Neutrophil (primary cell): ENCODE data around the gene EIF5AL1.

Experiments used
- H3K27ac ChIP-seq: fragments of 200-600 bp; sonication (generic); 2 replicates; pipeline ENCODE4 v1.5.1; 2016; ENCODE audit warnings: mild to moderate bottlenecking, moderate library complexity
- H3K27me3 ChIP-seq: fragments of 200-600 bp; sonication (generic); 2 replicates; pipeline ENCODE4 v1.6.0; 2016; ENCODE audit warnings: mild to moderate bottlenecking
- H3K36me3 ChIP-seq: fragments of 200-600 bp; sonication (generic); 2 replicates; pipeline ENCODE4 v1.5.1; 2017
- H3K4me1 ChIP-seq, 2 experiments: fragments of 200-600 bp in 1 of 2; sonication (generic) in 1 of 2; 1 replicate in 1 of 2; 2 replicates in 1 of 2; pipeline versions ENCODE4 v1.5.1 to v1.6.1; 2013 to 2016; ENCODE audit warnings: low read depth in 1 of 2, low read length in 1 of 2, mild to moderate bottlenecking in 1 of 2, moderate library complexity in 1 of 2; ENCODE audit not compliant: control insufficient read depth in 1 of 2, insufficient read depth in 1 of 2
- H3K4me3 ChIP-seq, 2 experiments: fragments of 200-600 bp in 1 of 2; sonication (generic) in 1 of 2; 1 replicate in 1 of 2; 2 replicates in 1 of 2; pipeline ENCODE4 v1.5.1; 2013 to 2016; ENCODE audit warnings: low read depth in 1 of 2, low read length in 1 of 2, mild to moderate bottlenecking in 1 of 2, moderate library complexity in 1 of 2
- H3K9me3 ChIP-seq: fragments of 200-600 bp; sonication (generic); 2 replicates; pipeline ENCODE4 v1.5.1; 2016
- TF ChIP-seq, protein P1 (sequence below): fragments of 200-600 bp; sonication (generic); IDR thresholded peaks from 2 replicates; pipeline ENCODE4 v1.5.1; 2016; ENCODE audit warnings: antibody characterized with exemption

Gene EIF5AL1

DNA sequence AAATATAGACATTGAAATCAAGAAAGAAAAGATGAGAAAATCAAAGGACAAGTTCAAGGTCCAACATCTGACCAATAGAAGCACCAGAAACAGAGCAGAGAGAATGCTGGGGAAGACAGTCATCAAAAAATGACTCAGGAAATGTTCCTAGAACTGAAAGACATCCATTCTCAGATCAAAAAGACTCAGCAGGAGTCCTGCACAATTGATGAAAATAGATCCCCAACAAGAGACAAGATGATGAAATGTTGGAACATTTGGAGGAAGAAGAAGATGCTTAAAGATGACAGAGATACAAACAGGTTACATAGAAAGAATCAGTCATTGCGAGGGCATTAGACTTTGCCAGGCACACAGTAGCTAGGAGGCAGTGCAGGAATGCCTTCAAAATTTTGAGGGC, 30.0 kb upstream of the EIF5AL1 start:
- peaks cover 35% of the 10 kb centered on the region for H3K27me3 ChIP-seq
- no peaks in the 10 kb centered on the region for H3K36me3 ChIP-seq
- TF ChIP-seq, protein P1, sequence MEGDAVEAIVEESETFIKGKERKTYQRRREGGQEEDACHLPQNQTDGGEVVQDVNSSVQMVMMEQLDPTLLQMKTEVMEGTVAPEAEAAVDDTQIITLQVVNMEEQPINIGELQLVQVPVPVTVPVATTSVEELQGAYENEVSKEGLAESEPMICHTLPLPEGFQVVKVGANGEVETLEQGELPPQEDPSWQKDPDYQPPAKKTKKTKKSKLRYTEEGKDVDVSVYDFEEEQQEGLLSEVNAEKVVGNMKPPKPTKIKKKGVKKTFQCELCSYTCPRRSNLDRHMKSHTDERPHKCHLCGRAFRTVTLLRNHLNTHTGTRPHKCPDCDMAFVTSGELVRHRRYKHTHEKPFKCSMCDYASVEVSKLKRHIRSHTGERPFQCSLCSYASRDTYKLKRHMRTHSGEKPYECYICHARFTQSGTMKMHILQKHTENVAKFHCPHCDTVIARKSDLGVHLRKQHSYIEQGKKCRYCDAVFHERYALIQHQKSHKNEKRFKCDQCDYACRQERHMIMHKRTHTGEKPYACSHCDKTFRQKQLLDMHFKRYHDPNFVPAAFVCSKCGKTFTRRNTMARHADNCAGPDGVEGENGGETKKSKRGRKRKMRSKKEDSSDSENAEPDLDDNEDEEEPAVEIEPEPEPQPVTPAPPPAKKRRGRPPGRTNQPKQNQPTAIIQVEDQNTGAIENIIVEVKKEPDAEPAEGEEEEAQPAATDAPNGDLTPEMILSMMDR: no peak
- no peaks in the 10 kb centered on the region for H3K4me1 ChIP-seq
- no peak overlapping the region for H3K4me3 ChIP-seq
- no peaks in the 10 kb centered on the region for H3K9me3 ChIP-seq
- H3K27ac ChIP-seq: no peak overlapping the region

DNA sequence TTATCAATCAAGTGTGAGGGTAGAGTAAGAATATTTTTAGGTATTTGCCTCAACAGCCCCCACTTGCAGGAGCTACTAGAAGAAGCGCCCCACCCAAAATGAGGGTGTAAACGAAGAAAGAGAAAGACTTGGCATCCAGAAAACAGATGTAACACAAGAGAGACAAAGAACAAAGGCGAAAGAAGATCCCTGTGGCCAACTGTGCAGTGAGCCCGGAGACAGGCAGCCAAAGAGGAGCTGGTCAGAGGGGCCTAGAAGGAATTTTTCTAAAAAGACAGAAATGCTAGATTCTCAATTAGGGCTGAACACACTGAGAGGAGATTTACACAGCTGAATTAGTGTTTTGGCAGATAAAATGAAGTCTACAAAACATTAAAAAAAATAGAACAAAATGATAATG, 29.6 kb upstream of the EIF5AL1 start:
- H3K4me3 ChIP-seq: no peak overlapping the region
- TF ChIP-seq, protein P1: no peak
- peaks cover 35% of the 10 kb centered on the region for H3K27me3 ChIP-seq
- no peaks in the 10 kb centered on the region for H3K4me1 ChIP-seq
- no peaks in the 10 kb centered on the region for H3K9me3 ChIP-seq
- H3K36me3 ChIP-seq: no peaks in the 10 kb centered on the region
- no peak overlapping the region for H3K27ac ChIP-seq

DNA sequence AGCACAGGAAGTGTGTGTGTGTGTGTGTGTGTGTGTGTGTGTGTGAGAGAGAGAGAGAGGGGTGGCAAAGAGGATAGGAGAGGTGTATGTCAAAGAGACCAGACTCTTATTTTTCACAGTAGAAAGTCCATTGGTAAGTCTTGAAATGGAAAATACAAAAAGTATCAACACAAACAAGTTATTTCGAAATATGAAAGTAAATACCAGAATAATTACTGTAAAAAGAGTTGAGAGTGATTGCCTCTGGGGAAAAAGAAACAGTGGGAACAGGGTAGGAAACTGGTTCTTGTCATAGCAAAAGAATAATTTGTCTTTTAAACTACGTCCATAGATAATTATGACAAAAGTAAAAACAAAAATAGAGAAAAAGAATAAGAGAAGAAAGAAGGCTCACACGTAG, 29.0 kb upstream of the EIF5AL1 start:
- H3K27ac ChIP-seq: no peak overlapping the region
- TF ChIP-seq, protein P1: no peak

DNA sequence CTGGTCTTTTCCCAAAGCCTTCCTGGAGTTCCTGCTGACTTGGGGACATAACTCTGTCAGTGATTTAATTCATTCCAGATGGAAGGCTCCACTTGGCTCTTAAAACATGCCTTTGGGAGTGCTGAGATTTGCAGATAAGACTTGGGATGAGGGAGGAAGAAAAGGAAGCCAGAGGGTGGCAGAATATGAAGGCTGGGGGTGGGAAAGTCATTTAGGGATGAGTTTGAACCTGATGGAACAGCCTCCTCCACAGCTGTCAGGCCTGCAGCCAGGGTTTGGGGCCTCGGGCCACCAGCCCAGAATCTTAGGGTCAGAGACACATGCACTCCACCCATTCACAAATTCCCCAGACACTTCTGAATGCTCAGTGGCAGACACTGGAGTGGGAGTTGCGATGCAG, 28.4 kb upstream of the EIF5AL1 start:
- H3K36me3 ChIP-seq: no peaks in the 10 kb centered on the region
- TF ChIP-seq, protein P1: no peak
- H3K27ac ChIP-seq: no peak overlapping the region
- H3K9me3 ChIP-seq: no peaks in the 10 kb centered on the region
- H3K4me3 ChIP-seq: no peak overlapping the region
- peaks cover 35% of the 10 kb centered on the region for H3K27me3 ChIP-seq
- no peaks in the 10 kb centered on the region for H3K4me1 ChIP-seq

More for the DNA sequence above, 29.0 kb upstream of the EIF5AL1 start:
- Histone ChIP-seq H3K36me3 (no peaks in the 10 kb centered on the region), H3K27me3 (peaks cover 35% of the 10 kb centered on the region), H3K9me3 (no peaks in the 10 kb centered on the region), H3K4me3 (no peak overlapping the region), H3K4me1 (no peaks in the 10 kb centered on the region)

DNA sequence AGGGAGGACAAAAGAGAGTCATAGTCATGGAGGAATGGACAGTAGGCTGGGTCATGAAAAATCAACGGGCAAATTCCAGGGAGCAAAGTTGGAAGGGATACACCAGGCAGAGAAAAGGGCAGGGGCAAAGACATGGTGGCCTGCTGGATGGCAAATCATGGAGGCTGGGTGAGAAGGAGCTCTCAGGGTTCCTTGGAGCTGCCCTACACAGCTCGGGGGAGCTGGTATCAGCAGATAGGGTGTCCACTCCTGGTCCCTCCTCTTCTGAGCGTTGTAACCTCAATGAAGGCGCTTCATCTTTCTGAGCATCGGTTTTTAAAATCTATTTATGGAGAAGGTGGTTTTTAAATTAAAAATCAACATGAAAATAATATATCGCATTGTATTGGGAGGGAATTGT, 27.9 kb upstream of the EIF5AL1 start:
- Histone ChIP-seq H3K27me3 (peaks cover 35% of the 10 kb centered on the region), H3K27ac (no peak overlapping the region)

More for the DNA sequence above, 27.9 kb upstream of the EIF5AL1 start:
- Histone ChIP-seq H3K4me1 (no peaks in the 10 kb centered on the region), H3K36me3 (no peaks in the 10 kb centered on the region), H3K9me3 (no peaks in the 10 kb centered on the region), H3K4me3 (no peak overlapping the region)
- TF ChIP-seq, protein P1: no peak
